Osteoblast (primary cell): ENCODE data around the gene CALML5. TPM values are rescaled to one million over a fixed set of nuclear protein-coding genes. Genes with fewer than 3 reads are reported as not detected.

Experiments used
- DNase-seq: peaks from one replicate; pipeline ENCODE4 v3.0.0; 2011; ENCODE audit warnings: low spot score, mixed read lengths; ENCODE audit not compliant: insufficient read length; ENCODE audit errors: missing footprints
- H2AFZ ChIP-seq: 2 replicates; pipeline ENCODE4 v1.6.0; 2011; ENCODE audit warnings: mild to moderate bottlenecking, low read length
- H3K27ac ChIP-seq: 2 replicates; pipeline ENCODE4 v1.5.1; 2011; ENCODE audit warnings: mild to moderate bottlenecking, low read depth, low read length, moderate library complexity
- H3K27me3 ChIP-seq: 2 replicates; pipeline ENCODE4 v1.6.0; 2012; ENCODE audit warnings: mild to moderate bottlenecking, control low read depth, inconsistent platforms, low read length, moderate library complexity; ENCODE audit not compliant: insufficient read depth
- H3K36me3 ChIP-seq: 2 replicates; pipeline ENCODE4 v1.5.1; 2011; ENCODE audit warnings: mild to moderate bottlenecking, low read length, control low read depth, moderate library complexity; ENCODE audit not compliant: insufficient read depth
- H3K4me1 ChIP-seq: 2 replicates; pipeline ENCODE4 v1.5.1; 2011; ENCODE audit warnings: mild to moderate bottlenecking, low read length, control low read depth, moderate library complexity; ENCODE audit not compliant: insufficient read depth
- H3K4me2 ChIP-seq: 2 replicates; pipeline ENCODE4 v1.6.0; 2011; ENCODE audit warnings: mild to moderate bottlenecking, low read length; ENCODE audit not compliant: insufficient read depth
- H3K4me3 ChIP-seq: fragments of 200-600 bp; sonication (generic); 3 replicates; pipeline ENCODE4 v1.5.1; 2012; ENCODE audit warnings: mild to moderate bottlenecking, low read length, inconsistent platforms; ENCODE audit not compliant: insufficient read depth
- H3K79me2 ChIP-seq: 2 replicates; pipeline ENCODE4 v1.6.0; 2012; ENCODE audit warnings: mild to moderate bottlenecking, low read length, control low read depth, inconsistent platforms; ENCODE audit not compliant: insufficient read depth
- H3K9me3 ChIP-seq: 2 replicates; pipeline ENCODE4 v1.5.1; 2011; ENCODE audit warnings: low read depth, low read length, control low read depth
- H4K20me1 ChIP-seq: 2 replicates; pipeline ENCODE4 v1.6.0; 2012; ENCODE audit warnings: mild to moderate bottlenecking, low read length, control low read depth; ENCODE audit not compliant: insufficient read depth
- CTCF ChIP-seq: IDR thresholded peaks from 2 replicates; pipeline ENCODE4 v1.5.1; 2011; ENCODE audit warnings: mild to moderate bottlenecking, low read depth, low read length, moderate library complexity; ENCODE audit errors: extremely low read depth
- total RNA-seq: library from RNA; depleted of rRNA; stranded (reverse); fragments of >200 nt; gene quantifications from 2 replicates; pipeline ENCODE4 v1.2.3, GENCODE V29; 2012

The CALML5 gene
- total RNA-seq, 1 donor = not detected

- H3K27me3 ChIP-seq = peaks cover 28% of the 10 kb centered on the region
Observed at GRCh38 chr10:5502571-5503476, 3.5 kb upstream of the CALML5 start.

GRCh38 chr10:5502061-5502521 is 2.7 kb upstream of the CALML5 start:
- Histone ChIP-seq H4K20me1 (no peaks in the 10 kb centered on the region), H3K4me1 (no peaks in the 10 kb centered on the region), H3K4me2 (no peak overlapping the region), H2AFZ (no peak overlapping the region), H3K79me2 (no peaks in the 10 kb centered on the region), H3K27ac (no peak overlapping the region), H3K36me3 (no peaks in the 10 kb centered on the region), H3K9me3 (no peaks in the 10 kb centered on the region), H3K27me3 (peaks cover 28% of the 10 kb centered on the region), H3K4me3 (no peak overlapping the region)
- TF ChIP-seq CTCF = no peak
- peak; percentile 85 for DNase-seq

More at GRCh38 chr10:5502571-5503476, 3.5 kb upstream of the CALML5 start:
- H2AFZ ChIP-seq = no peak overlapping the region
- DNase-seq = peak; percentile 39
- no peaks in the 10 kb centered on the region for H4K20me1 ChIP-seq
- no peaks in the 10 kb centered on the region for H3K36me3 ChIP-seq
- H3K4me3 ChIP-seq = no peak overlapping the region
- no peaks in the 10 kb centered on the region for H3K79me2 ChIP-seq
- H3K9me3 ChIP-seq = no peaks in the 10 kb centered on the region
- H3K27ac ChIP-seq = no peak overlapping the region
- H3K4me2 ChIP-seq = no peak overlapping the region
- H3K4me1 ChIP-seq = no peaks in the 10 kb centered on the region
- TF ChIP-seq CTCF = no peak

GRCh38 chr10:5500910-5501309 is 1.5 kb upstream of the CALML5 start:
- Histone ChIP-seq H3K9me3 (no peaks in the 10 kb centered on the region), H3K4me2 (no peak overlapping the region), H2AFZ (no peak overlapping the region), H3K4me1 (no peaks in the 10 kb centered on the region), H3K27ac (no peak overlapping the region), H3K79me2 (no peaks in the 10 kb centered on the region), H4K20me1 (no peaks in the 10 kb centered on the region), H3K4me3 (no peak overlapping the region), H3K36me3 (no peaks in the 10 kb centered on the region), H3K27me3 (peaks cover 28% of the 10 kb centered on the region)
- TF ChIP-seq CTCF = no peak
- DNase-seq = peak; percentile 58

- Histone ChIP-seq H3K4me2 (no peak overlapping the region), H3K79me2 (no peaks in the 10 kb centered on the region), H3K9me3 (no peaks in the 10 kb centered on the region), H3K4me3 (no peak overlapping the region), H3K27me3 (peaks cover 28% of the 10 kb centered on the region), H3K4me1 (no peaks in the 10 kb centered on the region), H4K20me1 (no peaks in the 10 kb centered on the region), H2AFZ (no peak overlapping the region), H3K36me3 (no peaks in the 10 kb centered on the region), H3K27ac (no peak overlapping the region)
- DNase-seq = peak; percentile 72
- TF ChIP-seq CTCF = no peak
Observed at GRCh38 chr10:5500162-5500670, 846 bp upstream of the CALML5 start.
